ENCODE data around the gene CENPS. TPM values are rescaled to one million over a fixed set of nuclear protein-coding genes. Genes with fewer than 3 reads are reported as not detected.

Gene CENPS
- total RNA-seq, 1 experiment from 2014 or later: 14.3 TPM

GRCh38 chr1:10479296-10479695 is 49.1 kb downstream of the CENPS start:
- no peak for DNase-seq (ENCODE audit: low spot score)
- in situ Hi-C loops (cut with HindIII; ENCODE audit: low sequenced_read_pairs): no loop called here

GRCh38 chr1:10480614-10481013 is 50.4 kb downstream of the CENPS start:
- no peak for DNase-seq (ENCODE audit: low spot score)
- in situ Hi-C loops (cut with HindIII; ENCODE audit: low sequenced_read_pairs): no loop called here

- in situ Hi-C loops (cut with HindIII; ENCODE audit: low sequenced_read_pairs): no loop called here
- DNase-seq (ENCODE audit: low spot score): no peak
Measured at GRCh38 chr1:10484521-10484920, 54.3 kb downstream of the CENPS start.

- in situ Hi-C loops (cut with HindIII; ENCODE audit: low sequenced_read_pairs): no loop called here
- no peak for DNase-seq (ENCODE audit: low spot score)
Measured at GRCh38 chr1:10489291-10490055, 59.2 kb downstream of the CENPS start.

GRCh38 chr1:10490286-10490970 is 60.2 kb downstream of the CENPS start:
- in situ Hi-C loops (cut with HindIII; ENCODE audit: low sequenced_read_pairs): no loop called here
- no peak for DNase-seq (ENCODE audit: low spot score)

Other genes with a start within 250 kb of the CENPS start
- gene KIF1B, start 219.9 kb upstream of the CENPS start, total RNA-seq (2014; rRNA removed; shearing (Covaris generic)): 11.8 and 19.9 TPM in 2 replicates
- gene PGD, start 31.4 kb upstream of the CENPS start, total RNA-seq (2014; rRNA removed; shearing (Covaris generic)): 266 and 357 TPM in 2 replicates
- gene CORT, start 19.6 kb downstream of the CENPS start, total RNA-seq (2014; rRNA removed; shearing (Covaris generic)): not detected in 2 replicates
- 81.5 and 102 TPM in 2 replicates for gene DFFA, start 42.1 kb downstream of the CENPS start, total RNA-seq (2014; rRNA removed; shearing (Covaris generic))
- 33.4 and 34.7 TPM in 2 replicates for gene PEX14, start 44.5 kb downstream of the CENPS start, total RNA-seq (2014; rRNA removed; shearing (Covaris generic))

All from G401 (cell line).